Calu3 (cell line): ENCODE measurements around the gene PLEKHG4B. TPM values are rescaled to one million over a fixed set of nuclear protein-coding genes. Genes with fewer than 3 reads are reported as not detected.

ENCODE experiments used
- BruUV-seq: library from RNA; stranded (reverse); fragments of 400-500 nt; replicated peaks from 2 replicates; lab custom pipeline; 2021; lab: Mats Ljungman, UMichigan
- CTCF ChIA-PET: fragments of 300-600 bp; sonication (Branson Sonifier 250); formaldehyde crosslinking; loops from one replicate; lab custom pipeline; 2022; ENCODE audit warnings: antibody characterized with exemption; lab: Charles Lee
- DNase-seq: peaks from one replicate; pipeline ENCODE4 v3.0.0; 2022
- H3K27ac Mint-ChIP-seq: one replicate; pipeline ENCODE4 v1.8.0; 2022; ENCODE audit warnings: mixed read lengths; ENCODE audit not compliant: unreplicated experiment
- H3K27me3 Mint-ChIP-seq: one replicate; pipeline ENCODE4 v1.8.0; 2022; ENCODE audit warnings: mixed read lengths; ENCODE audit not compliant: unreplicated experiment
- H3K36me3 Mint-ChIP-seq: one replicate; pipeline ENCODE4 v1.8.0; 2022; ENCODE audit warnings: mild to moderate bottlenecking, moderate library complexity, mixed read lengths; ENCODE audit not compliant: insufficient read depth, unreplicated experiment
- H3K4me1 Mint-ChIP-seq: one replicate; pipeline ENCODE4 v1.8.0; 2022; ENCODE audit warnings: mild to moderate bottlenecking, low read depth, mixed read lengths; ENCODE audit not compliant: unreplicated experiment
- H3K4me3 Mint-ChIP-seq: one replicate; pipeline ENCODE4 v1.8.0; 2022; ENCODE audit warnings: mild to moderate bottlenecking, low read depth, moderate library complexity, mixed read lengths; ENCODE audit not compliant: unreplicated experiment
- H3K9me3 Mint-ChIP-seq: one replicate; pipeline ENCODE4 v1.8.0; 2022; ENCODE audit warnings: low read depth, mixed read lengths; ENCODE audit not compliant: unreplicated experiment
- CTCF ChIP-seq: fragments of 200-600 bp; IDR thresholded peaks from one replicate; pipeline ENCODE4 v1.8.0; 2022; ENCODE audit warnings: antibody characterized with exemption; ENCODE audit not compliant: unreplicated experiment
- intact Hi-C: fragments of 100-400 bp; cut with micrococcal nuclease; formaldehyde crosslinking; loops from one replicate; pipeline ENCODE4 v1.10.0; 2022; ENCODE audit not compliant: unreplicated experiment
- total RNA-seq: library from RNA; stranded (reverse); gene quantifications from 2 replicates; pipeline ENCODE4 v1.2.3, GENCODE V29; 2022

PLEKHG4B gene
- total RNA-seq, 1 experiment from 2014 or later = 1.7 TPM

GRCh38 chr5:187617-188451, 95.9 kb downstream of the PLEKHG4B start:
- Mint-ChIP-seq H3K4me3 (peak overlapping the region; percentile 56), H3K36me3 (no peaks in the 10 kb centered on the region), H3K4me1 (peaks cover 9% of the 10 kb centered on the region), H3K27ac (no peak overlapping the region), H3K27me3 (peaks cover 43% of the 10 kb centered on the region), H3K9me3 (no peaks in the 10 kb centered on the region)
- no TSS peak for BruUV-seq
- no peak for TF ChIP-seq CTCF
- intact Hi-C loops = no loop called here
- CTCF ChIA-PET = interaction anchor here (0.5 to 1.1 kb wide), 7 partner anchors 13 to 424 kb away, joined by 3 to 11 read pairs (median 4); partner anchors contain the start of genes CCDC127, CEP72, PDCD6 and SDHA
- no peak for DNase-seq

- Mint-ChIP-seq H3K36me3 (no peaks in the 10 kb centered on the region), H3K27me3 (peaks cover 34% of the 10 kb centered on the region), H3K27ac (no peak overlapping the region), H3K4me1 (peaks cover 9% of the 10 kb centered on the region), H3K9me3 (no peaks in the 10 kb centered on the region), H3K4me3 (peak overlapping the region; percentile 56)
- intact Hi-C loops = no loop called here
- no TSS peak for BruUV-seq
- TF ChIP-seq CTCF = peak; percentile 90
- CTCF ChIA-PET = interaction anchor here (0.5 to 1.1 kb wide), 7 partner anchors 14 to 423 kb away, joined by 3 to 11 read pairs (median 4); partner anchors contain the start of genes CCDC127, CEP72, PDCD6 and SDHA
- peak; percentile 91 for DNase-seq
Measured at GRCh38 chr5:188488-189481, 96.8 kb downstream of the PLEKHG4B start.

- TF ChIP-seq CTCF = no peak
- Mint-ChIP-seq H3K9me3 (no peaks in the 10 kb centered on the region), H3K27ac (no peak overlapping the region), H3K4me3 (no peak overlapping the region), H3K36me3 (no peaks in the 10 kb centered on the region), H3K4me1 (peaks cover 9% of the 10 kb centered on the region), H3K27me3 (peaks cover 27% of the 10 kb centered on the region)
- CTCF ChIA-PET = no interaction called here
- BruUV-seq = no TSS peak
- no peak for DNase-seq
- intact Hi-C loops = no loop called here
Measured at GRCh38 chr5:189486-189885, 97.5 kb downstream of the PLEKHG4B start.

GRCh38 chr5:189976-190365, 98.0 kb downstream of the PLEKHG4B start:
- Mint-ChIP-seq H3K27me3 (peaks cover 22% of the 10 kb centered on the region), H3K9me3 (no peaks in the 10 kb centered on the region), H3K4me1 (peaks cover 9% of the 10 kb centered on the region), H3K27ac (no peak overlapping the region), H3K4me3 (no peak overlapping the region), H3K36me3 (no peaks in the 10 kb centered on the region)
- CTCF ChIA-PET = no interaction called here
- no TSS peak for BruUV-seq
- DNase-seq = no peak
- intact Hi-C loops = no loop called here
- TF ChIP-seq CTCF = no peak
